ENCODE results near the gene PBX4.

Gene PBX4

GRCh38 chr19:19597809-19598306, 20.6 kb downstream of the PBX4 start:
- TF ChIP-seq, protein P1, sequence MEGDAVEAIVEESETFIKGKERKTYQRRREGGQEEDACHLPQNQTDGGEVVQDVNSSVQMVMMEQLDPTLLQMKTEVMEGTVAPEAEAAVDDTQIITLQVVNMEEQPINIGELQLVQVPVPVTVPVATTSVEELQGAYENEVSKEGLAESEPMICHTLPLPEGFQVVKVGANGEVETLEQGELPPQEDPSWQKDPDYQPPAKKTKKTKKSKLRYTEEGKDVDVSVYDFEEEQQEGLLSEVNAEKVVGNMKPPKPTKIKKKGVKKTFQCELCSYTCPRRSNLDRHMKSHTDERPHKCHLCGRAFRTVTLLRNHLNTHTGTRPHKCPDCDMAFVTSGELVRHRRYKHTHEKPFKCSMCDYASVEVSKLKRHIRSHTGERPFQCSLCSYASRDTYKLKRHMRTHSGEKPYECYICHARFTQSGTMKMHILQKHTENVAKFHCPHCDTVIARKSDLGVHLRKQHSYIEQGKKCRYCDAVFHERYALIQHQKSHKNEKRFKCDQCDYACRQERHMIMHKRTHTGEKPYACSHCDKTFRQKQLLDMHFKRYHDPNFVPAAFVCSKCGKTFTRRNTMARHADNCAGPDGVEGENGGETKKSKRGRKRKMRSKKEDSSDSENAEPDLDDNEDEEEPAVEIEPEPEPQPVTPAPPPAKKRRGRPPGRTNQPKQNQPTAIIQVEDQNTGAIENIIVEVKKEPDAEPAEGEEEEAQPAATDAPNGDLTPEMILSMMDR (IDR thresholded peaks at IDR 0.05; ENCODE audit: low read depth, low read length), result no peak

DNA sequence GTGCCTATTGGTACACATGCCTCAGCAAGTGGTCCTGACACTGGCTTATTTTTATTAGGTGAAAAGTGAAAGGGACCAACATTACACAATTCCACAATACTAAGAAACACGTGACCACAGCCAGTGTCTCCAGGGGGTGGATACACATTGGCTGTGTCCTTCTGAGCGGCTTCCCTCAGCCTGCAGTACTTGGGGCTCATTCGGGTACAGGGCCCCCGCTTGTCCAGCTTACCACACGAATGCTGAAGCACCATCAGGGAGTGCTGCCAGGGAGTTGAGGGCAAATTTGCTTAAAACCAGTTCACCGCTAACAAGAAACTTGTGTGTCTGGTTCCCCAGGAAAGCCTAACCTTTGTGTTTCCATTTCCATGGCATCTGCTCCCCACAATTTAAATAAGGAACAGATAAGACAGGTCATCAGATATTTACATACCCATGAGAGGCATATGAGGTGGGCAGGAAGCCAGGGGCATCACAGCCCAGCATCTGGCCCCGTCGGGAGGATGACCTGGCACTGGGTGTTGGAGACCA, 23.3 kb downstream of the PBX4 start:
- no peak for DNase-seq (ENCODE audit: extremely low read depth, low read depth)
- TF ChIP-seq, protein P1 (IDR thresholded peaks at IDR 0.05; ENCODE audit: low read depth, low read length), result no peak

More at GRCh38 chr19:19597809-19598306, 20.6 kb downstream of the PBX4 start:
- no peak for DNase-seq (ENCODE audit: extremely low read depth, low read depth)

- no peak for DNase-seq (ENCODE audit: extremely low read depth, low read depth)
- TF ChIP-seq, protein P1 (IDR thresholded peaks at IDR 0.05; ENCODE audit: low read depth, low read length), result no peak
Measured at GRCh38 chr19:19594381-19594780, 24.1 kb downstream of the PBX4 start.

DNA sequence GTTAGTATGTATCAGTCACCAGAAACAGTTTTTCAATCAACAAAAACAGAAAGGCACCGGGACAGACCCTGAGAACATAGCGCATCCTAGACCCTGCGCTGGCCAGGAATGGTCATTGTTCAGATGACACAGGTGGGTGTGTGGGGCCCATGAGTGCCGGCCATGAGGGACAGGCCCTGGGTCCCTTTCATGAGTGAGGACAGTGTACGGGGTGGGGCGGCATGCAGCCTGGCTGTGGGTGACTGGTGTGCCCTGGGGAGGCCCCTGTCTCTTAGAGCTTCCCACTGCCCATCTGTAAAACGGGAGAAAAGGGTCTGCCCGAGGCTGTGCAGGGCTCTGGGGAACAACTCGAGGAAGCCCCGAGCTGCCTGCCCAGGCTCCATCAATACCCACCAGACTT, 25.8 kb downstream of the PBX4 start:
- TF ChIP-seq, protein P1 (IDR thresholded peaks at IDR 0.05; ENCODE audit: low read depth, low read length), result no peak
- DNase-seq (ENCODE audit: extremely low read depth, low read depth), result no peak

GRCh38 chr19:19591133-19591825, 27.2 kb downstream of the PBX4 start:
- peak; percentile 89 for DNase-seq (ENCODE audit: extremely low read depth, low read depth)
- TF ChIP-seq, protein P1 (IDR thresholded peaks at IDR 0.05; ENCODE audit: low read depth, low read length), result no peak

DNA sequence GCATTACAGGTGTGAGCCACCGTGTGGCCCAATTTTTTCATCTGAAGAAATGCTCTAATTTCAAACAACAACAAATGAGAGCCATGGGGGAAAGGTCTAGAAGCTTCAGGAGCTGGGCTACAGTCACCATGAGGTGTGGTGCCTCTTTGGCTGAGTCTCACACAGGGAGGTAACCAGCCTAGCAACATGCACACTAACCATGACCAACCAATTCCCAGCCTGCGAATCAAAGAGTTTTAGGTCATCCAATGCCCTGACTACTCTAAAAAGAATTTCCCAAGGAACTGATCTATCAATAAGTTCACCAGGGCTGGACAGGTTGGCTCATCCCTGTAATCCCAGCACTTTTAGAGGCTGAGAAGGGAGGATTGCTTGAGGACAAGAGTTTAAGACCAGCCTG, 29.9 kb downstream of the PBX4 start:
- TF ChIP-seq, protein P1 (IDR thresholded peaks at IDR 0.05; ENCODE audit: low read depth, low read length), result no peak
- no peak for DNase-seq (ENCODE audit: extremely low read depth, low read depth)

DNA sequence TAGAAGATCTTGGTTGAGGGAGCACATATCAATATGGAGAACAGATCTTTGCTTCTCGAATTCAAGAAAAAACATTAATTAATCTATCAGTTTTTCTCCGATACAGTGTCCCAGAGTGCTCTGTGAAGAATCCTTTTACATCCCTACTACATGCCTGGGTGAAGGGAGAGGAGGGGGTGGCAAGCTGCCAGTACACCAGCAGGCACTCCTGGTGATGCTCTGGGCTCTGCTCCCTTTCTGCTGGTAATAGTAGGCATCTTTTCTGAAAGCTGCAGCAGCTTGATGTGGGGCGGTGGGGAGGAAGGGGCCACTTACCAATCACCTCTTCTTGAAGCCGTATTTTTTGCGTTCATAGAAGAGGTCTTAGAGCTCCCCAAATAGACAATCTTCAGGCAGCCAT, 30.7 kb downstream of the PBX4 start:
- TF ChIP-seq, protein P1 (IDR thresholded peaks at IDR 0.05; ENCODE audit: low read depth, low read length), result no peak
- DNase-seq (ENCODE audit: extremely low read depth, low read depth), result no peak

Measured in AG09319 (cell line).